ENCODE measurements around the gene PTPRS.
"Not testable (repeated sequence)": the region's sequence is repeated elsewhere in the genome, so short reads cannot be mapped to it uniquely, and the experiment has no call there.

PTPRS gene

GRCh38 chr19:5331790-5332189, 8.8 kb downstream of the PTPRS start:
- DNase-seq: no peak

DNA sequence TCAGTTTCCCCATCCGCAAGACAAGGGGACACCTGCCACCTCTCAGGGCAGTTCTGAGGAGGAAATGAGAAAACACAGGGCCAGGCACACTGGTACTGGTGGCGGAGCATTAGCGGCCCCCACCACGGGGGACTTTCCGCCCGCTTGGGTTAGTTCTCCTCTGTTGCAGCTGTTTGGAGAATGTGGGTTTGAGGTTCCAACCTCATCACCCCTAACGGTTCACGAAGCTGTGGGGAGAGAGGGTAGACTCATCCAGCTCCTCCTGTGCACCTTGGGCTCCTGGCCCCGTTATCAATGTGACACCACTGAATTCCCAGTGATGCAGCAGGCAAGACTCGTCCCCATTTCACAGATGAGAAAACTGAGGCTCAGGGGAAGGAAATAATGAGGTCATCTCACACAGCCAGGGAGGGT, 10.3 kb downstream of the PTPRS start:
- DNase-seq: no peak

DNA sequence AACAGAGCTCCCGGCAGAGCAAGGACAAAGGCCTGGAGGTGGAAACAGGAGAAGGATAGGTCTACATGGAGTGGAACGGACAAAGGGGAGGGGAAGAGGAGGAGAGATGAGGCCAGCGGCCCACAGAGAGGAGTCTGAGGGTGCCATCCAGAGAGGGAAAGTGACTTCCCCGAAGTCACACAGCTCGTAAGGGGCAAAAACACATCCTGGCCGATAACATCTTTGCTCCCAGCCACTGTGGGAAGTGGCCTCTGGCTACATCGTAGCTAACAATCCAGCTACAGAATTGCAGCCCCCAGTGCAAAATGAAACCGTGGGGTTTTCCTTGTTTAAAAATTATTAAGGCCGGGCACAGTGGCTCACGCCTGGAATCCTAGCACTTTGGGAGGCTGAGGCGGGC, 11.5 kb downstream of the PTPRS start:
- DNase-seq: no peak

DNA sequence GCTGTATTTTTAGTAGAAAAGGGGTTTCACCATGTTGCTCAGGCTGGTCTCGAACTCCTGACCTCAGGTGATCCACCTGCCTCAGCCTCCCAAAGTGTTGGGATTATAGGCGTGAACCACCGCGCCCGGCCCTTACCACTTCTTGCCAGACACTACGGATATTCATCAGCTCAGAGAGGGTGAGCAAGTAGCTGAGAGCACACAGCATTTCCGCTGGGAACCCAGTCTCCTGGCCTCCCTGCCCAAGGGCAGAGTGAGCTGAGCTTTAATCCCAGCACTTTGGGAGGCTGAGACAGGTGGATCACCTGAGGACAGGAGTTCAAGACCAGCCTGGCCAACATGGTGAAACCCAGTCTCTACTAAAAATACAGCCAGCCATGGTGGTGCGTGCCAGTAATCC, 12.2 kb downstream of the PTPRS start:
- DNase-seq: not testable (repeated sequence)

DNA sequence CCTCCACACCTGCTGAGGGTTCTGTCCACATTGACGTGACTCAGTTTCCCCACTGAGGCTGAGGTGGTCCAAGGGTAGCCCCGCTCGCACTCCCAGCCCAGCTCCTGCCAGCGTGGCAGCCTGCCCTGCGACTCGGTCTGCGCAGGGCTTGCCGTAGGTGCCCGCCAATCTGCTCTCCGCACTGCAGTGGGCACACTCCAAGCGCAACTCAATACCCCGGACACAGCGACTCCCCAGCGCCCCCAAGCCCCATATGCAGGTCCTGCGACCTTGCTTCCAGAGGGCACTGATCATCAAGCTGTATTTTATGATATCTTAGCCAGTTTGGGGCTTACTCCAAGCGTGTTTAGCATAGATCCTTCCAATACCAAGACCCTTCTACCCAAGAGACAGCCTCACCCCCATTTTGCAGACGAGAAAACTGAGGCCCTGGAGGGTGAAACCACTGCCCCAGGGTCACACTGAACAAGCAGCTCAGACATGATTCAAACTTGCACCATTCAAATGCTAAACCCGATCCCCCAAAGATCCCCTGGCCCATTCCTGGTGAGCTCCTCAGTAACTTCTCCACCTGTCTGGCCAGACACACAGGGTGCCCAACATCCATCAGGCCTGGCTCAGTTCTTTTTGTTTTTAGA, 13.5 kb downstream of the PTPRS start:
- no peak for DNase-seq

- no peak for DNase-seq
Observed at GRCh38 chr19:5326545-5326944, 14.1 kb downstream of the PTPRS start.

DNA sequence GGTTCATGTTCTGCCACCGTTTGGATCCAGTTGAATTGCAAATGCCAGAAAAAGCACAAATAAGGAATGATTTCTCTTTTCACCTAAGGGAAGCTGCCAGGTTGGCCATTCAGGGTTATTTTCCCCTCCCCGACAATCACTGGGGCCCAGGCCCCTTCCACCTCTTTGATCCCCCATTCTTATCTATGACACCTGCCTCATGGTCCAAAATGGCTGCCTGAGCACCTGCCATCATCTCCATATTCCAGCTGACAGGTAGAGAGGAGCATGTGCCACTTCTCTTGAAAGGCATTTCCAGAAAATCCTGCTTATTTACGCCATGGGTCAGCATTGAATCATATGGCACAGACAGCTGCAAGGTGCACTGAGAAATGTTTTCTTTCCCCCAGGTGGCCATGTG, 15.7 kb downstream of the PTPRS start:
- DNase-seq: no peak

DNA sequence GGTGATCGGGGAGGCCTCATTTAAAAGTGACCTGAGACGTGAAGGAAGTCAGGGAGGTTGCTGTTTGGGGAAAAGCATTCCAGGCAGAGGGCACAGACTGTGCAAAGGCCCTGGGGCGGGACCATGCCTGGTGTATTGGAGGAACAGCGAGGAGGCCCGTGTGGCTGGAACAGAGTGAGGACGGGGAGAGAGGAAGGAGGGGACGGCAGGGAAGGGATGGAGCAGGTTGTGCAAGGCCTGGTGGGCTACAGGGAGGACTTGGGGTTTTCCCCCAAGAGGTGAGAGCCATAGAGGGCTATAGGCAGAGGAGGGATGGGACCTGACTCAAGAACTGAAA, 17.2 kb downstream of the PTPRS start:
- no peak for DNase-seq

- DNase-seq: no peak
Observed at GRCh38 chr19:5321851-5322681, 18.5 kb downstream of the PTPRS start.

- no peak for DNase-seq
Observed at GRCh38 chr19:5321066-5321642, 19.5 kb downstream of the PTPRS start.

GRCh38 chr19:5319516-5319915, 21.1 kb downstream of the PTPRS start:
- DNase-seq: no peak

DNA sequence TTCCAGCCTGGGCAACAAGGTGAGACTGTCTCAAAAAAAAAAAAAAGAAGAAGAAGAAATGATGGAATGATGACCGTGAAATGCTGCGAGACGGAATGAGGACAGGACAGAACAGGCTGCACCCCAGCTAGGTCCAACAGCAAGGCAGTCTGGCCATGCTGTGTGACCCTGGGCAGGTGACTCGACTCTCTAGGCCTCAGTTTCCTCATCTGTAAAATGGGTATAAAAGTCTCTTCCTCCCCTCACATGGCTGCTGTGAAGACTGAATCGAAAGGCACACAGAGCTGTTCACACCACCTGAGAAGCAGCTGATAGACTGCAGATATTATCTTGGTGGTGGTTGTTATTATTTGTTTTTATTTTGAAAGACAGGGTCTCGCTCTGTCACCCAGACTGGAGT, 22.3 kb downstream of the PTPRS start:
- no peak for DNase-seq

- no peak for DNase-seq
Observed at GRCh38 chr19:5317321-5317720, 23.3 kb downstream of the PTPRS start.

DNA sequence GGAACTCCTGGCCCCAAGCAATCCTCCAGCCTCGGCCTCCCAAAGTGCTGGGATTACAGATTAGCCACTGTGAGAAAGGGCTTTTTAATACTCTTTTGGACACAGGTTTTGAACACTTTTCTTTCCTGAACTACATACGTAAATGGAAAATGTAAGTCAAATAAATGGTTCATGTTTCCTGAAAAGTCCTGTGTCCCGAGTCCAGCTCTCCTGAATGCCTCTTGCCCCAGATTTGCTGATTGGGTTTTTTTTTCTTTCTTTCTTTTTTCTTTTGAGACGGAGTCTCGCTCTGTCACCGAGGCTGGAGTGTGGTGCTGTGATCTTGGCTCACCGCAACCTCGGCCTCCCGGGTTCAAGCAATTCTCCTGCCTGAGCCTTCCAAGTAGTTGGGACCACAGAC, 24.5 kb downstream of the PTPRS start:
- DNase-seq: no peak

GRCh38 chr19:5314907-5315298, 25.7 kb downstream of the PTPRS start:
- no peak for DNase-seq

DNA sequence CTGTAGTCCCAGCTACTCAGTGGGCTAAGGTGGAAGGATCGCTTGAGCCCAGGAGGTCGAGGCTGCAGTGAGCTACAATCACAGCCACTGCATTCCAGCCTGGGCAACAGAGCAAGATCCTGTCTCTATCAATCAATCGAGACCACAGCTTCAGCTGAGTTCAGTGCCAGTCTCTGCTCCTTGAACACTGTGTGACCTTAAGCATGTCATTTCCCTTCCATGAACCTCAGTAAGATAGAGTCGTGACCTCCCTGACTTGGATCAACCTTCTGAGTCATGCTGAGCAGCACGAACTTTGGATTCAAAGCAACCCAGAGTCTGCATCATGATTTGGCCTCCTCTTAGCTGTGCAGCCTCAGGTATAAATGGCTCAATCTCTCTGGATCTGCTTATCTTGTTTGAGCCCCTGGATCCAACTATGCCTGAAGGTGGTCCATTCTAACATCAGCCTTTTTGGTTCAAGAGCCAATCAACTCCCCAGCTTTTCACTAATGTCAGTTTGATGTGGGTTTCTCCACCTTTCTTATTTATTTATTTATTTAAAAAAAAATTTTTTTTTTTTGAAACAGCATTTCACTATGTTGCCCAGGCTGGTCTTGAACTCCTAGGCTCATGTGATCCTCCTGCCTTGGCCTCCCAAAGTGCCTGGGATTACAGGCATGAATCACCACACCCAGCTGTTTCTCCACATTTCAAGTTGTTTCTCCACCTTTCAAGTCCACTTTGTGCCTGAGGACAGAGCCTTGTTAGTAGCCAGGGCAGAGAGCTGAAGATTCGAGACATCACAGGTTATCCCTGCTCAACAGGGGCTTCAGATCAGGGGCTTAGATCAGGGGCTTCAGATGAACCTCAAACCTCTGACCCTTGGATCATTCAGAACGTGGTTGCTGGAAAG, 26.4 kb downstream of the PTPRS start:
- no peak for DNase-seq

DNA sequence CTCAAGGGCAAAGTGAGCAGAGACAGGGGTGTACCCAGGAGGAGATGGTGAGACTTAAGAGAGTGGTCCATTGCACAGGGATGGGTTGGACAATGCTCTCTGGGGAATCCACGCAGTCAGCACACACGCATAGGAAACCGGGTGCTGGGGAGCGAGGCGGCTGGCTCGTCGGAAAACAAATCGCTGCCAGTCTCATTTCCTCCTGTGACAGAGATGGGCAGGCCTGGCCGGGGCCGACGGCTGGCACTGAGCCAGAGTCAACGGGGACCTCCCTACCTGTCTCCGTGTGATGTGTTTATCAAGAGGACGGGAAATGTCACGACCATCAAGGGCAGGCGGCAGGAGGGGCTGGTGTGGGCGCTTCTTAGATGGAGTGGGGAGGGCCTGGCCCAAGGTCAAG, 27.3 kb downstream of the PTPRS start:
- no peak for DNase-seq

GRCh38 chr19:5312058-5312457, 28.6 kb downstream of the PTPRS start:
- DNase-seq: no peak

DNA sequence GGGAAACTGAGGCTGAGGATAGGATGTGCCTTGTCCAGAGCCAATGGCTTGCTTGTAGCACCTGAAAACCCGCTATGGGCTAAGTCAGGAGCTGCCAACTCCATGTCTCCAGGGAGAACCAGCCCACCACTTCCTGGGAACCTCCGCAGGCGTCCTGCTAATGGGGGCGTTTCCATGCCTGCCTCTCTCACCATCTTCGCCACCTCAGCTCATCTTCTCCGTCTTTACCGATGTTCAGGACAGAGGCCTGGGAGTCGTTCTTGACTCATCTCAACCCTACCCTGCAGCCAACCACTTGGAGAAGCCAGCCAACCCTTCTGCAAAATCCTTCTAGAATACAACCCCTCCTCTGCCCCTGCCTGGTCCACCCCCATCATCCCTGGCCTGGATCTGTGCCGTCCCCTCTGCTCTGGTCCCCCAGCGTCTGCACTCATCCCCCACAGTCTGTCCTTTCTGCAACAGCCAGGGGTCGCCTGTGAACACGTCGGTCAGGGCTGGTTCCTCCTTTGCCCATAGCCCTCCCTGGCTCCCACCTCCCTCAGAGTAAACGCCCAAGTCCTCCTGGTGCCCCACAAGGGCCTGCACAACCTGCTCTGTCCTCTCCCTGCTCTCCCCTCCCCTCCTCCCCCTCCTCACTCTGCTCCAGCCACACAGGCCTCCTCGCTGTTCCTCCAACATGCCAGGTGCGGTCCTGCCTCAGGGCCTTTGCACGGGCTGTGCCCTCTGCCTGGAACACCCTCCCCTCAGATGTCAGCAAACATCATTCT, 31.0 kb downstream of the PTPRS start:
- DNase-seq: no peak

GRCh38 chr19:5308451-5309437, 31.9 kb downstream of the PTPRS start:
- DNase-seq: peak; percentile 87

DNA sequence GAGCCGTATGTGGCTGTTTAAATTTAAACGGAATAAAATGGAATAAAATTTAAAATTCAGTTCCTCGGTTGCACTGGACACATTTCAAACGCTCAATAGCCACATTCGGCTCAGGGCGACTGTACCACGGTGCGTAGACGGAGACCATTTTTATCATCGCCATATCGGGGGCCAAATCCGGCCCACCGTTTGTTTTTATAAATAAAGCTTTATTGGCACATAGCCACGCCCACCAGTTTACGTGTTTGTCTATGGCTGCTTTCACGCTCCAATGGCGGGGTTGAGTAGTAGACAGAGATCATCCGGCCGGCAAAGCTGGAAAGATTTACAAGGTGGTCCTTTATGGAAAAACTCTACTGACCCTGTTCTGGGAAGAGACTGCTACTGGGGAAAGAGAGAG, 33.0 kb downstream of the PTPRS start:
- no peak for DNase-seq

Measured in left hindlimb (tissue), 1 donor.